ENCODE data around the gene LDHA.
"Not testable (repeated sequence)": the region's sequence is repeated elsewhere in the genome, so short reads cannot be mapped to it uniquely, and the experiment has no call there.

LDHA gene

DNA sequence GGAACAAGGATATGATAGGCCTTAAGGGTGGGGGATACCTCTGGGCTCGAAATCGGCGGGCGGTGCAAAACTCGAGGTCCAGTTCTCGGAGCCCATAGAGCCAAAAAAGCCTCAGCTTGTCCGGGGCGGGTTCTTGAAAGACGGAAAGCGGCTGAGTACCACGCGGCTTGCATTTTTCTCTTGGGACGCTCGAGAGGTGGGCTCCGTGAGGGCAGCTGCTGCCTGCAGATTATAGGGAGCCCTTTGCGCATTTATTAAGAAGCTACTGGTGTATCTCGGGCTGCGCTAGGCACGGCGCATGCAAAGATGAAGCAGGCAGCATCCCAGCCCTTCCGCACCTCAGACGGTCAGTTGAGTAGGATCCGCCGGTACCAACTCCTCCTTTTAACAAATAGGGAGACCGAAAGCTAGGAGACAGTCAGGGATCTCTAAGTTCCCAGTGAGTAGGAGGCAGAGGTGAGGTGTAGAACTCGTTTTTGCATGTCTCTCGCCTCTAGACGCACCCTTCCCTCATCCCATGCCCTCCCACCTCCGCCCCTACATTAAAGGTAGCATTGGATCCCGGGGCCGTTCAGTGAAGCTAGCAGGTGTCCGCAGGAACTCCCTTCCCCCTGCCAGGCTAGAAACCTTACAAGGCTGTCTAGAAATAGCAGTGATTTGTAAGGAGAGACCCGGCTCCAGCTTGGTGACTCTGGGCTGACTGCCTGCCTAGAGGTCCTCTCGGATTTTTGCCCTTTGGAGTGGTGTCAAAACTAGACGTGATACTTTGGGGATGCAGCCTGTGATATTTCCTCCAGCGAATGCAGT lies 768 bp downstream of the LDHA start:
- DNase-seq, result no peak

DNA sequence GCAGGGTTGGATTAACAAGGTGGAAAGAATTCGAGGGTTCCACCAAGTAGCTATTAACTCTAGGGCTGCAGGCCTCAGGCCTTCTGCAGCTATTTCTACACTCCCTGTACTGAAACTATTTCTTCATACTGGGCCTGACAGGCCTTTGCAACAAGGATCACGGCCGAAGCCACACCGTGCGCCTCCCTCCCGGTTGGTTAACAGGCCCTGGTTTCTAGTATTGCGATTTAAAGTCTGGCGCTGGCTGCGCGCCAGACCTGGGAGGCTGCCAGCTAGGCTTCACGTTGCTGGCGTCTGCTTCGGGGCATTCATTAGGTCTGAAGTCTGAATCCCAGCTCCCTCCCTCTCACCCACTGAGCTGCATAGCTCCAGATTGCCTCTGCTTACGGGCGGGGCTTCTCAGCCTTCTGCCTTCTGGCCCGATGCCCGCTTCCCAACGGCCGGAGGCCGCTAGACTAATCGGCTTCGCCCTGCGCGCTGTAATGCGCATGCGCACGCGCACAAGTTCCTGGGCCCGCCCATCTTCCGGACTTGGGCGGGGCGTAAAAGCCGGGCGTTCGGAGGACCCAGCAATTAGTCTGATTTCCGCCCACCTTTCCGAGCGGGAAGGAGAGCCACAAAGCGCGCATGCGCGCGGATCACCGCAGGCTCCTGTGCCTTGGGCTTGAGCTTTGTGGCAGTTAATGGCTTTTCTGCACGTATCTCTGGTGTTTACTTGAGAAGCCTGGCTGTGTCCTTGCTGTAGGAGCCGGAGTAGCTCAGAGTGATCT lies 1.6 kb downstream of the LDHA start:
- DNase-seq, result peak; percentile 96

GRCh38 chr11:18397921-18398320 lies 3.6 kb downstream of the LDHA start:
- no peak for DNase-seq

DNA sequence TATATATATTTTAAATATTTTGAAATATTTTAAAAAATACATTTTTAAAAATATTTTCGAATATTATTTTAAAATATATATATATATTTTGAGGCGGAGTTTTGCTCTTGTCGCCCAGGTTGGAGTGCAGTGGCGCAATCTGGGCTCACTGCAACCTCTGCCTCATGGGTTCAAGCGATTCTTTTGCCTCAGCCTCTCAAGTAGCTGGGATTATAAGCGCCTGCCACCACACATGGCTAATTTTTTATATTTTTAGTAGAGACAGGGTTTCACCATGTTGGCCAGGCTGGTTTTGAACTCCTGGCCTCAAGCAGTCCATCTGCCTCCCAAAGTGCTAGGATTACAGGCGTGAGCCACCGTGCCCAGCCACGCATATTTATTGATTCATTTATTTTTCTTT lies 6.7 kb downstream of the LDHA start:
- DNase-seq, result not testable (repeated sequence)

DNA sequence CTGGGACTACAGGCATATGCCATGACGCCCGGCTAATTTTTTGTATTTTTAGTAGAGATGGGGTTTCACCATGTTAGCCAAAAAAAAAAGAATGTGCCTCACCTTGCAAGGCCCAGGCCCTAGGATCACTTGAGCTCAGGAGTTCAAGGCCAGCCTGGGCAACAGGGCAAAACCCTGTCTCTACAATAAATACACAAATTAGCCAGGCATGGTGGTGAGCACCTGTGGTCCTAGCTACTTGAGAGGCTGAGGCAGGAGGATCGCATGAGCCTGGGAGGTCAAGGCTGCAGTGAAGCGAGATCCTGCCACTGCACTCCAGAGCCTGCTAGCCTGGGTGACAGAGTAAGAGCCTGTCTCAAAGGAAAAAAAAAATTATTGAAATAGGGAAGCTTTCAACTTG lies 9.7 kb downstream of the LDHA start:
- DNase-seq, result no peak

- DNase-seq, result not testable (repeated sequence)
Measured at GRCh38 chr11:18407400-18407799, 13.0 kb downstream of the LDHA start.

- DNase-seq, result no peak
Measured at GRCh38 chr11:18408558-18409291, 14.4 kb downstream of the LDHA start.

GRCh38 chr11:18416459-18416858 lies 22.1 kb downstream of the LDHA start:
- no peak for DNase-seq

- DNase-seq, result no peak
Measured at GRCh38 chr11:18419040-18419439, 24.7 kb downstream of the LDHA start.

- no peak for DNase-seq
Measured at GRCh38 chr11:18420067-18420466, 25.7 kb downstream of the LDHA start.

- DNase-seq, result no peak
Measured at GRCh38 chr11:18427240-18427639, 32.9 kb downstream of the LDHA start.

- no peak for DNase-seq
Measured at GRCh38 chr11:18429332-18429731, 35.0 kb downstream of the LDHA start.

DNA sequence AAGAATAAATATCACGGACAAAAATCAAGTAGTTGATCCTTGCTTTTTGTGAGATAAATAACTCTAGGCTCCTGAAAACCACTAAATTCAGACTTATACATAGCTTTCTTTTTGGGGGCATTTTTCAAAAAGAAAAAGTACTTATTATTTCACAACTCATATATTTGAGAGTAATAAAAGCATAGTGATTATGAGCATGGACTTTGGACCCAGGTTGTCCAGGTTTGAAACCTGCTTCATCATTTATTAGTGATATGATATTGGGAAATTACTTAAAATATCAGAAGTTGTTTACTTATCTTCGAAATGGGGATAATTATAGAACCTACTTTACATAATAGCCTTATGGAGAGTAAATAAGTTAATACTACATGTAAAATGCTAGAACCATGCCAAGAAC lies 44.3 kb downstream of the LDHA start:
- no peak for DNase-seq

DNA sequence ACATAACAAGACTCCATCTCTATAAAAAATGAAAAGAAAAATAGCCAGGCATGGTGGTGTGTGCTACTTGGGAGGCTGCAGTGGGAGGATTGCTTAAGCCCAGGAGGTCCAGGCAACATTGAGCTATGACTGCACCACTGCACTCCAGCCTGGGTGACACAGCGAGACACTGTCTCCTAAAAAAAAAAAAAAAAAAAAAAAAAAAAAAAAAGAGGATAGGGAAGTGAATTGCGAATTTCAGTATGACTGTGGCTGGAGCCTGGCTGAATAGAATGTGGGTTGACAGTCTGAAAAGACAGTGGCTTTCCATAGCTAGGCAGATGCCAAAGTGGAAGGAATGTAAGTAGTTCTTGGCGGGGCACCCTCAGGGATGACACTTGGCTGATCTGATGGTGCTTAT lies 54.9 kb downstream of the LDHA start:
- DNase-seq, result no peak

DNA sequence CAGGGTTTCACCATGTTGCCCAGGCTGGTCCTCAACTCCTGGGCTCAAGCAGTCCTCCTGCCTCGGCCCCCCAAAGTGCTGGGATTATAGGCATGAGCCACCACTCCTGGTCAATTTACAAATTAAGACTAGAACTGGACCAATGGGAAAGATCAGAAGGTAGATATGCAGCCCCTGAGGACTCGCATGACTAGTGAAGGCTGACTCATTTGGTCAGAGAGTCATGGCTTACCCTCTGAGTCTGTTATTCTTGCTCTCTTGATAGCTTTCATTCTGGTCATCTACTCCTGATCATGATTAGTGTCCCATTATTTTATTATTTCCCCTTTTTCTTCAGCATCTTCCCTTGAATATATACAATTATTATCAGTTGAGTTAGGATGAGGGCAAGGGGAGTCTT lies 58.6 kb downstream of the LDHA start:
- no peak for DNase-seq

- peak; percentile 19 for DNase-seq
Measured at GRCh38 chr11:18455686-18456372, 61.5 kb downstream of the LDHA start, which contains the start of gene LDHAL6A. Gene LDHAL6A, plus strand, starts transcription at chr11:18455856. Its CDS starts 825 bp downstream, at chr11:18456681.

DNA sequence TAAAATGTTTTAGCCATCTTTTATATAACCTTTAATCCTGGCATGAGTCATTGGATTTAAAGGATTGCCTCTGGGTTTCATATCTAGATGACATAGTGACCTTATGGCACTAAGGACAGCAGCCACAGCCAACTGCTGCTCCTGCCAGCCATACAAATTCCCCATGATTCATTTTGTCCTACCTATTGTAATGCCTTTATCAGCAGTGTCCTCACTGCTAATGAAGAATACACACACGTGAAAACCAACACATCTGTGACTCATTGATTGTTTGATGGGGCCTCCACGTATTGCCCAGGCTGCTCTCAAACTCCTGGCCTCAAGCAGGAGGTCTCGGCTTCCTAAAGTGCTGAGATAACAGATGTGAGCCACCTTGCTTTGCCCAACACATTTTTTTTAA lies 63.1 kb downstream of the LDHA start:
- no peak for DNase-seq

All from CD4-positive, alpha-beta T cell treated with Interferon gamma for 1 hour (primary cell).